K562 (cell line): ENCODE results near the gene CCT8L2. TPM values are rescaled to one million over a fixed set of nuclear protein-coding genes. Genes with fewer than 3 reads are reported as not detected.
"Not testable (repeated sequence)": the region's sequence is repeated elsewhere in the genome, so short reads cannot be mapped to it uniquely, and the experiment has no call there.

Experiments used
- ATAC-seq: fragments of 200-7000 bp; cut with Tn5 transposase; 3 replicates; pipeline ENCODE4 v1.9.1; 2020; ENCODE audit warnings: moderate library complexity
- BruUV-seq: library from RNA; stranded (reverse); fragments of 400-500 nt; replicated peaks from 2 replicates; lab custom pipeline; 2021; lab: Mats Ljungman, UMichigan
- CTCF ChIA-PET: fragments of 300-600 bp; formaldehyde crosslinking; extraction: SDS; loops from one replicate; lab custom pipeline; 2021; ENCODE audit warnings: low intra/inter-chr PET ratio; lab: Yijun Ruan, JAX
- POLR2A ChIA-PET: fragments of 300-600, 350-650 bp; sonication (Branson Sonifier 250); formaldehyde crosslinking; extraction: SDS; loops from one replicate; lab custom pipeline; 2021; ENCODE audit warnings: antibody characterized with exemption, inconsistent platforms; lab: Yijun Ruan, JAX
- DNase-seq, 4 experiments: peaks; one replicate each; pipeline versions ENCODE4 v3.0.0 to v3.0.0-alpha.2; 2011 to 2018; ENCODE audit warnings: low spot score in 3 of 4, mixed read lengths in 3 of 4; ENCODE audit errors: extremely low read depth in 1 of 4
- FAIRE-seq: peaks from 2 replicates; lab custom pipeline; 2011; peaks lifted over from hg19 to GRCh38; lab: Jason Lieb, UNC
- H2AFZ ChIP-seq: 2 replicates; pipeline ENCODE4 v1.6.0; 2011; ENCODE audit warnings: low read depth, low read length, control low read depth, inconsistent platforms
- H3K27ac ChIP-seq: fragments of 200-600 bp; 3 replicates; pipeline ENCODE4 v1.8.0; 2011; ENCODE audit warnings: low read depth, mild to moderate bottlenecking, control low read depth, inconsistent platforms, low read length, moderate library complexity, mixed read lengths; ENCODE audit errors: extremely low read depth
- H3K27me3 ChIP-seq, 2 experiments: fragments of 300-600 bp in 1 of 2; 2 replicates in 1 of 2; 3 replicates in 1 of 2; pipeline versions ENCODE4 v1.6.0 to v1.8.0; 2011; ENCODE audit warnings: inconsistent platforms in 2 of 2, low read length in 2 of 2, mild to moderate bottlenecking in 1 of 2, mixed read lengths in 1 of 2, moderate library complexity in 1 of 2; ENCODE audit not compliant: control insufficient read depth in 2 of 2, insufficient read depth in 2 of 2
- H3K36me3 ChIP-seq: fragments of 300-600 bp; 3 replicates; pipeline ENCODE4 v1.8.0; 2011; ENCODE audit warnings: mild to moderate bottlenecking, low read length, inconsistent platforms; ENCODE audit not compliant: control insufficient read depth, insufficient read depth
- H3K4me1 ChIP-seq, 2 experiments: fragments of 200-600 bp in 1 of 2; replicated peaks in 1 of 2; 2 replicates in 1 of 2; 3 replicates in 1 of 2; pipeline versions ENCODE4 v1.5.1 to v1.8.0; 2011; ENCODE audit warnings: inconsistent platforms in 2 of 2, low read length in 2 of 2, mild to moderate bottlenecking in 1 of 2, mixed read lengths in 1 of 2, moderate library complexity in 1 of 2; ENCODE audit not compliant: control insufficient read depth in 2 of 2, insufficient read depth in 2 of 2
- H3K4me2 ChIP-seq: 2 replicates; pipeline ENCODE4 v1.6.1; 2011; ENCODE audit warnings: low read length, control low read depth, inconsistent platforms, mixed read lengths; ENCODE audit not compliant: insufficient read depth
- H3K4me3 ChIP-seq: fragments of 200-600 bp; sonication (generic), shearing (Covaris generic); 2 replicates; pipeline ENCODE4 v1.5.1; 2016; ENCODE audit warnings: control low read depth, inconsistent platforms
- H3K79me2 ChIP-seq: fragments of 200-600 bp; 3 replicates; pipeline ENCODE4 v1.8.0; 2011; ENCODE audit warnings: low read length, inconsistent platforms; ENCODE audit not compliant: control insufficient read depth, insufficient read depth
- H3K9ac ChIP-seq, 2 experiments: 2 replicates each; pipeline versions ENCODE4 v1.6.0 to v1.6.1; 2011; ENCODE audit warnings: low read depth in 2 of 2, low read length in 2 of 2, control low read depth in 1 of 2, inconsistent platforms in 1 of 2, mild to moderate bottlenecking in 1 of 2, mixed read lengths in 1 of 2; ENCODE audit not compliant: insufficient read depth in 1 of 2
- H3K9me1 ChIP-seq: one replicate; pipeline ENCODE4 v1.6.0; 2011; ENCODE audit warnings: inconsistent platforms, mild to moderate bottlenecking, low read length, moderate library complexity; ENCODE audit not compliant: control insufficient read depth, insufficient read depth
- H3K9me3 ChIP-seq: replicated peaks from 2 replicates; pipeline ENCODE4 v1.5.1; 2011; ENCODE audit warnings: low read depth, low read length, inconsistent platforms; ENCODE audit not compliant: control insufficient read depth, insufficient read depth
- H4K20me1 ChIP-seq: replicated peaks from 2 replicates; pipeline ENCODE4 v1.6.1; 2011; ENCODE audit warnings: low read length, inconsistent platforms, mixed read lengths; ENCODE audit not compliant: control insufficient read depth, insufficient read depth
- ATF3 ChIP-seq, 2 experiments: fragments of 450-650 bp in 1 of 2; sonication (generic) in 1 of 2; formaldehyde crosslinking in 1 of 2; IDR thresholded peaks in 1 of 2; conservative IDR thresholded peaks in 1 of 2; 2 replicates each; pipeline versions ENCODE4 v1.6.1 to v1.8.1; 2016 to 2023; ENCODE audit warnings: mild to moderate bottlenecking in 2 of 2, moderate library complexity in 2 of 2, inconsistent platforms in 1 of 2, missing genetic modification reagents in 1 of 2
- C11orf30 ChIP-seq: fragments of 450-650 bp; IDR thresholded peaks from 2 replicates; pipeline ENCODE4 v1.6.1; 2016; ENCODE audit warnings: low read depth, mild to moderate bottlenecking
- CTBP1 ChIP-seq: fragments of 450-650 bp; IDR thresholded peaks from 2 replicates; pipeline ENCODE4 v1.6.1; 2016; ENCODE audit warnings: borderline replicate concordance
- ELF4 ChIP-seq: fragments of 450-650 bp; formaldehyde crosslinking; IDR thresholded peaks from 2 replicates; pipeline ENCODE4 v1.4.0; 2022; ENCODE audit warnings: missing genetic modification characterization
- FOSL1 ChIP-seq: fragments of 200-800 bp; sonication (Bioruptor generic); conservative IDR thresholded peaks from 2 replicates; pipeline ENCODE4 v1.6.1; 2016; ENCODE audit warnings: missing genetic modification characterization, missing compliant biosample characterization
- MAFK ChIP-seq: IDR thresholded peaks from 2 replicates; pipeline ENCODE4 v1.6.1; 2011; ENCODE audit warnings: low read length, improper control_type of control experiment
- MAZ ChIP-seq, 2 experiments: fragments of 450-650 bp in 1 of 2; sonication (generic) in 1 of 2; formaldehyde crosslinking; IDR thresholded peaks in 1 of 2; conservative IDR thresholded peaks in 1 of 2; 2 replicates each; pipeline versions ENCODE4 v1.4.0 to v1.5.0; 2020; ENCODE audit warnings: mild to moderate bottlenecking in 1 of 2, missing genetic modification reagents in 1 of 2
- MYC ChIP-seq, 2 experiments: fragments of 250-450 bp in 1 of 2; sonication (Bioruptor Pico) in 1 of 2; IDR thresholded peaks; 2 replicates each; pipeline versions ENCODE4 v1.5.1 to v1.6.1; 2012 to 2021; ENCODE audit warnings: low read depth in 2 of 2, borderline replicate concordance in 1 of 2, improper control_type of control experiment in 1 of 2, low read length in 1 of 2, mild to moderate bottlenecking in 1 of 2, moderate library complexity in 1 of 2
- SMARCA4 ChIP-seq: fragments of 450-650 bp; IDR thresholded peaks from 2 replicates; pipeline ENCODE4 v1.6.1; 2016
- SOX6 ChIP-seq: fragments of 450-650 bp; IDR thresholded peaks from 2 replicates; pipeline ENCODE4 v1.6.1; 2014; ENCODE audit warnings: mild to moderate bottlenecking
- STAT6 ChIP-seq: sonication (generic); formaldehyde crosslinking; IDR thresholded peaks from 2 replicates; pipeline ENCODE4 v1.8.1; 2023; ENCODE audit warnings: mild to moderate bottlenecking, missing genetic modification reagents
- TEAD1 ChIP-seq, 2 experiments: fragments of 450-650 bp in 1 of 2; sonication (generic) in 1 of 2; formaldehyde crosslinking; IDR thresholded peaks; 2 replicates each; pipeline versions ENCODE4 v1.4.0 to v1.8.0; 2020 to 2022; ENCODE audit warnings: mild to moderate bottlenecking in 2 of 2, missing genetic modification reagents in 1 of 2
- UBTF ChIP-seq, 2 experiments: IDR thresholded peaks; 2 replicates each; pipeline ENCODE4 v1.6.1; 2012; ENCODE audit warnings: improper control_type of control experiment in 2 of 2, low read depth in 2 of 2, low read length in 2 of 2, borderline replicate concordance in 1 of 2
- WGBS: fragments of 100-300 bp; shearing (Covaris generic); methylation state at CpG from one replicate; pipeline ENCODE4 v1.1.6; 2016; ENCODE audit warnings: low coverage, mixed read lengths; ENCODE audit not compliant: insufficient coverage; ENCODE audit errors: missing lambda C conversion rate; 5-methylcytosine and 5-hydroxymethylcytosine counted together
- in situ Hi-C: fragments of 300-500 bp; cut with MboI; formaldehyde crosslinking; loops from 4 replicates; pipeline ENCODE4 v1.15.0; 2018; ENCODE audit warnings: inconsistent platforms, mixed read lengths
- intact Hi-C: fragments of 100-400 bp; cut with micrococcal nuclease; formaldehyde crosslinking; loops from 2 replicates; pipeline ENCODE4 v1.14.2; 2022
- polyA plus RNA-seq, 8 experiments: library from polyadenylated mRNA; depleted of rRNA in 4 of 8; stranded (reverse) in 5 of 8; unstranded in 3 of 8; fragments of >200 nt; fragmentation: Nextera tagmentation in 2 of 8; fragmentation: Illumina TruSeq in 1 of 8; extraction: Ambion mirVana in 2 of 8; extraction: Trizol in 1 of 8; gene quantifications; 2 replicates each; pipeline versions ENCODE4 v1.2.1 to v1.2.3, GENCODE V29; 2011 to 2014; ENCODE audit warnings: inconsistent platforms in 1 of 8, missing spikeins in 1 of 8
- total RNA-seq, 7 experiments: library from RNA; depleted of rRNA in 6 of 7; stranded (reverse); fragments of >200 nt in 6 of 7; fragmentation: Illumina TruSeq in 2 of 7; extraction: Trizol in 2 of 7; gene quantifications; 2 replicates each; pipeline versions ENCODE4 v1.2.1 to v1.2.3, GENCODE V29; 2011 to 2021; ENCODE audit warnings: low replicate concordance in 1 of 7

The CCT8L2 gene
- total and polyA plus RNA-seq, 9 of the 15 experiments (the other 6 are each of a cell fraction or from before 2014, with no cell fraction given), result 0.13 TPM; not detected in 8

- POLR2A ChIA-PET, result interaction anchor here (1.0 kb wide), 1 partner anchor 10 kb away, joined by 4 read pairs; no protein-coding TSS in a partner anchor
- H3K36me3 ChIP-seq; H4K20me1 ChIP-seq; H3K9me3 ChIP-seq; BruUV-seq; in situ Hi-C loops; intact Hi-C loops; FAIRE-seq; H3K9me1 ChIP-seq; CTCF ChIA-PET; H3K27me3 ChIP-seq; H3K4me3 ChIP-seq; TF ChIP-seq ATF3 (IDR thresholded peaks at IDR 0.05); MYC (CRISPR knock-in tag; IDR thresholded peaks at IDR 0.05; ENCODE audit: borderline replicate concordance, low read depth): not testable (repeated sequence)
- 6% methylated on average over 4 of the region's 4 CpGs for WGBS
- DNase-seq, result peak in 2 of 4 experiments; percentile 11 to 72
- peak overlapping the region; percentile 67 for H3K4me2 ChIP-seq
- peak overlapping the region in 1 of 2 experiments; percentile 78; a peak in 2 of 4 replicates for H3K9ac ChIP-seq
- peak overlapping the region; percentile 89 for H2AFZ ChIP-seq
- peaks cover 15 to 17% of the 10 kb centered on the region in 2 experiments; a peak in 4 of 5 replicates for H3K4me1 ChIP-seq
- peak overlapping the region; percentile 16; the same call in 2 of the 3 replicates for H3K27ac ChIP-seq
- peak; percentile 2; the same call in 2 of the 3 replicates for ATAC-seq
- peaks cover 29% of the 10 kb centered on the region for H3K79me2 ChIP-seq
- peak; percentile 46; the same call in 1 of the 2 replicates for TF ChIP-seq STAT6 (CRISPR knock-in tag)
- TF ChIP-seq FOSL1, result 0 out of 2 replicates have a peak, but pooled peaks have one; percentile 23
- TF ChIP-seq C11orf30, result peak; percentile 97
- peak; percentile 78 for TF ChIP-seq CTBP1
- 0 out of 2 replicates have a peak, but pooled peaks have one; percentile 31 for TF ChIP-seq ATF3 (CRISPR knock-in tag; conservative IDR thresholded peaks at IDR 0.05)
- peak in 1 of 2 experiments; percentile 51; a peak in 1 of 4 replicates for TF ChIP-seq MAZ (CRISPR knock-in tag; conservative IDR thresholded peaks at IDR 0.05 in 1 of 2, IDR thresholded peaks at IDR 0.05 in 1 of 2)
- peak; percentile 87 for TF ChIP-seq SMARCA4
- TF ChIP-seq SOX6, result peak; percentile 55; the same call in 1 of the 2 replicates
- TF ChIP-seq MYC (IDR thresholded peaks at IDR 0.05; ENCODE audit: low read depth, low read length), result peak; percentile 45; the same call in 1 of the 2 replicates
- peak in 1 of 2 experiments; percentile 53; a peak in 1 of 4 replicates for TF ChIP-seq UBTF (IDR thresholded peaks at IDR 0.05; ENCODE audit: borderline replicate concordance in 1 of 2, low read depth in 2 of 2, low read length in 2 of 2)
- TF ChIP-seq TEAD1 (CRISPR knock-in tag; IDR thresholded peaks at IDR 0.05), result peak in 1 of 2 experiments; percentile 9; a peak in 1 of 4 replicates
- TF ChIP-seq ELF4 (CRISPR knock-in tag), result peak; percentile 76
- peak; percentile 74 for TF ChIP-seq MAFK
These were observed 7.0 kb upstream of the CCT8L2 start for GRCh38 chr22:16599648-16600047.
